Measurements from ENCODE around the gene ERC2.
A peak's percentile ranks its signal among the peaks of the same experiment; 100 is the strongest.

ERC2 gene

GRCh38 chr3:55826731-55827496 is 641.4 kb downstream of the ERC2 start:
- peak; percentile 56 for DNase-seq (ENCODE audit: low read depth)

GRCh38 chr3:55826097-55826496 is 642.2 kb downstream of the ERC2 start:
- no peak for DNase-seq (ENCODE audit: low read depth)

GRCh38 chr3:55824406-55824805 is 643.9 kb downstream of the ERC2 start:
- peak; percentile 59 for DNase-seq (ENCODE audit: low read depth)

- DNase-seq (ENCODE audit: low read depth): no peak
These were observed 644.4 kb downstream of the ERC2 start for GRCh38 chr3:55823829-55824228.

- no peak for DNase-seq (ENCODE audit: low read depth)
These were observed 645.3 kb downstream of the ERC2 start for GRCh38 chr3:55823001-55823400.

- DNase-seq (ENCODE audit: low read depth): no peak
These were observed 649.3 kb downstream of the ERC2 start for GRCh38 chr3:55819005-55819404.

GRCh38 chr3:55818485-55818884 is 649.8 kb downstream of the ERC2 start:
- no peak for DNase-seq (ENCODE audit: low read depth)

GRCh38 chr3:55816794-55817576 is 651.3 kb downstream of the ERC2 start:
- no peak for DNase-seq (ENCODE audit: low read depth)

GRCh38 chr3:55815262-55815661 is 653.0 kb downstream of the ERC2 start:
- DNase-seq (ENCODE audit: low read depth): no peak

GRCh38 chr3:55813268-55814097 is 654.8 kb downstream of the ERC2 start:
- DNase-seq (ENCODE audit: low read depth): no peak

- no peak for DNase-seq (ENCODE audit: low read depth)
These were observed 655.8 kb downstream of the ERC2 start for GRCh38 chr3:55812394-55813013.

GRCh38 chr3:55807210-55807609 is 661.1 kb downstream of the ERC2 start:
- no peak for DNase-seq (ENCODE audit: low read depth)

- no peak for DNase-seq (ENCODE audit: low read depth)
These were observed 663.1 kb downstream of the ERC2 start for GRCh38 chr3:55805169-55805568.

- peak; percentile 68 for DNase-seq (ENCODE audit: low read depth)
These were observed 663.8 kb downstream of the ERC2 start for GRCh38 chr3:55804170-55805095.

GRCh38 chr3:55802816-55803215 is 665.5 kb downstream of the ERC2 start:
- DNase-seq (ENCODE audit: low read depth): no peak

GRCh38 chr3:55801676-55802075 is 666.6 kb downstream of the ERC2 start:
- DNase-seq (ENCODE audit: low read depth): no peak

- DNase-seq (ENCODE audit: low read depth): no peak
These were observed 667.2 kb downstream of the ERC2 start for GRCh38 chr3:55801068-55801467.

GRCh38 chr3:55797775-55798174 is 670.5 kb downstream of the ERC2 start:
- DNase-seq (ENCODE audit: low read depth): no peak

- DNase-seq (ENCODE audit: low read depth): no peak
These were observed 671.2 kb downstream of the ERC2 start for GRCh38 chr3:55797084-55797483.

GRCh38 chr3:55796533-55796932 is 671.7 kb downstream of the ERC2 start:
- DNase-seq (ENCODE audit: low read depth): peak; percentile 30

GRCh38 chr3:55795746-55796145 is 672.5 kb downstream of the ERC2 start:
- no peak for DNase-seq (ENCODE audit: low read depth)
